Stimulated activated CD8-positive, alpha-beta memory T cell treated with anti-CD3 and anti-CD28 coated beads, Interleukin-7, amount 100 ng/mL, for 48 hours (primary cell): ENCODE data around the gene RPL22.
A peak's percentile ranks its signal among the peaks of the same experiment; 100 is the strongest.

ENCODE experiments used
- DNase-seq, 2 donors: peaks; one replicate each; pipeline ENCODE4 v3.0.0-alpha.2; 2020; ENCODE audit warnings: low read depth in 1 of 2; ENCODE audit errors: extremely low read depth in 1 of 2

RPL22 gene

GRCh38 chr1:6199298-6200187, at the start of gene RPL22:
Gene RPL22, minus strand, starts transcription at chr1:6199595. Its CDS starts 22 bp downstream, at chr1:6199573.
- peak; percentile 90 to 99 for DNase-seq

- no peak for DNase-seq
Measured at GRCh38 chr1:6248161-6248776, 48.9 kb upstream of the RPL22 start.

GRCh38 chr1:6247651-6248050, 48.3 kb upstream of the RPL22 start:
- no peak for DNase-seq

DNA sequence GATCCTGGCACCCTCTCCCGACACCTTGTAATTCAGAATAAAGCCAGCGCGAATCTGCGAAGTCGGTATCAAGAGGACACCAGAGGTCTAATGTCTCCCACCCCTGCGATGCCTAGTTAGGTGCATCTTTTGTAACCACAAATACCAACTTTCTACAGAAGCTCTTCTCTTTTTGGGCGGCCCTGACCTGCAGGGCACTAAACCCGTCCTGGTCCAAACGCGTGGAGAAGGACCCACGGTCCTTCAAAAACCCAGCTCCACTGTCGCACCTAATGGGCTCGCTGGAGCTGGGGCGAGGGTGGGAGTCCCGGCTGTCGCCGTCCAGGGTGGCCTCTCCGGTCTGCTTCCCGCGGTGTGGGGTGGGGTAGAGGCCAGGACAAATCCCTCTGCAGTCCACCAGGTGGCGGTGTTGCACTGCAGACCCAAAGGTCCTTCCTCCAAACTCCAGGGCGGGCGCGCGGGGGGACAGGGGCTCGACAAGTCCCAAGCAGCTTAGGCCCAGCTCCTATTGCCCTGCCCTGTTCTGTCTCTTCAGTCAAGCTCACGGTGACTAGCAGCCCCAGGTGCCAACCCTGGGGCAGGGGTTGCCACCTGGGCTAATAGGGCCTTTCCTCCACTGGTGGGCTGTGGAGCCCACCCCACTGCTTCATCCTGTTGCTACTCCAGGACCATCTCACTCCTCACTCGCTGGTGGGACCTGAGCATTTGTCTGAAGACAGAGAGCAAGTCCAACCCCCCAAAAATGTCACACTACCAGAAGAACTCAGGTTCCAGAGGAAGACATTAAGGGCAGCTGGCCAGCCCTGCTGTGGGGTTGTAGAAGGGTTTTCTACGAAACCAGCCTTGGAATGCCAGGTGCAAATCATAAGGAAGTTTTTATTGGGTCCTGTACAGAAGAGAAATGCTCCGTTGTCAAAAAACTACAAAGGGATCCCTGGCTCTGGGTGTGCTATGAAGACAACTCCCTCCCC, 47.4 kb upstream of the RPL22 start:
- peak; percentile 63 to 64 for DNase-seq

DNA sequence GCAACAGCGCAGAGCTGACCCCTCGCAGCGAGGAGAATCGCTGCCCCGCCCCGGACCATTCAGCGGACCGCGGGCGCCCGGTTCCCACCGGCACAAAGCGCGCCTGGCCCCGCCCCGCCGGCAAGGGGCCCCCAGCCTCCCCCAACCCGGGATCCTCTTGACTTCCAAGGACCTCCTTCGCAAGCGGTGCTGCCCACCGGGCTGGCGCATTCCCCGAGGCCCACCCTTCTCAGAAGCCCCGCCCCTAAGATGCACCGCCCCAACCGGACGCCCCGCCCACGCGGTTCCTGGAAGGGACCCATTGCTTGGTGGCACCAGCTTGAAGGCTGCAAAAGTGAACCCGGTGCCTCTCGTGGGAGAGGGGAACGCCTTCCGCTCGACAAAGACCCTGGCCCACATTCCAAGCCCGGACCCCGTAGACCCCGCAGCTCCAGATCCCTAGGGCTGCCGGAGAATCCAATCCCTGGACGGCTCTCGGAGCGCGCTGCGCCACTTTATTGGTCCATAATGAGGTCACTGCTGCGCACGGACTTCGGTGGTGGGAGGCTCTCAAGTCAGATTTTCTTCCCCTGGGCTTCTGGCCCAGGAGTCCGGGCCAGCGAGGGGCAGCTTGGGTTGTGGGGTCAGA, 46.6 kb upstream of the RPL22 start:
- peak in 1 of 2 donors; percentile 51 for DNase-seq

GRCh38 chr1:6245086-6245868, 45.9 kb upstream of the RPL22 start:
- DNase-seq, result peak; percentile 51 to 62

GRCh38 chr1:6244401-6245049, 45.1 kb upstream of the RPL22 start:
- DNase-seq, result no peak

DNA sequence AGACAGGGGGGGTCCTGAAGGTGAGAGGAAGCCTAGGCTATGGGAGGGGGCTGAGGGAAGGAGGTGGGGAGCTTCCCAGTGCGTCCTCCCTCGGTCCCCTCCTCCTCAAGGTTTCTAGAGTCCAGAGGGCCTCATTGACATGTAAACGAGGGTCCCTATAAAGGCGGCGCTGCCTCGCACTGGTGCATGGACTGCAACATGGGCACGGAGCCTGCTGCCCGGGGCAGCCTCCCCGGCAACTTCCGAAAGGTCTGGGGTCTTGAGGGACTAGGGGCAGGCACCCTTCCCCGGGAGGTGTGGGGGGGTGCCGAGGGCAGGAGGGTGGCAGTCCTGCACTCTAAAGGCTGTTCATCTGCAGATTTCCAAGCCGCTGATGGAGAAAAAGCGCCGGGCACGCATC, 44.6 kb upstream of the RPL22 start, which contains the start of gene HES3:
TSS of gene HES3 (plus strand) at position 187 of the 400 bp plus-strand sequence. CDS start at position 374, 187 bp downstream.
- no peak for DNase-seq

GRCh38 chr1:6243053-6243834, 43.8 kb upstream of the RPL22 start:
- DNase-seq, result no peak

DNA sequence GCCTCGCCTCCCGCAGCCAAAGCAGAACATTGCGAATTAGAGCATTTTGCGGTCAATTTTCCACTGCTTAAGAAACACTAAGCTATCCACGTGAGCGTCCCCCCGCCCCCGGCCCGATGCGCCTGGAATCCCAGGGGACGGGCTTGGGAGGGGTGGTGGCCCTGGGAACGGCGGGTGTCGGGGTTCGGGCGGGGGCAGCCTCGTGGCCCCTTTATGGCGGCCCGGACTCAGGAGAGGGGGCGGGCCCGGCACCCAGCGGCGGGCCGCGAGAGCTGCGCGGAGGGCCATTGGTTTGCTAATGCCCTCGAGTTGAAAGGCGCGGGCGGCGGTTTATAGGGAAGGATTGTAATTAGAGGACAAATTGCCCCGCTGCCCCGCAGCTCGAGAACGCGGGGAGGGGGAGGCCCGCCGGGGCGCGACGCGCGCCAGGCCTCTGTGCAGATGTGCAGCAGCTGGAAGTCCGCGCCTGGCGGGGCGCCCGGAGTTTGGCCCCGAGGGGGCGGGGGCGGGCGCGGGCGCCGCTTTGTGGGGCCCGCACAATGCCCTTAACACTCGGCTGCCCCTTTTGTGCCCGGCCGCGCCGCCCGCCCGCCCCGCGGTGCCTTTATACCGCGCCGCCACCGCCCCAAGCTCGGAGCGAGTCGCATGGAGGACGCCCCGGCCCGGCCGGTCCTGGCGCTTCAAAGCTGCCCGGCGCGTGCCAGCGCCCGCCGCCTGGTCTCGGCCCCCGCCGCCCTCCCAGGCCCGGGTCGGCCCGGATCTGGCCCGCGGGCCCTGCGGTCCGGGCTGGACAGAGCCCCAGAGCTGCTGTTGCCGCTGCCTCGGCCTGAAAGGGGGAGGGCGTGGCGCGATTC, 42.7 kb upstream of the RPL22 start:
- DNase-seq, result no peak

DNA sequence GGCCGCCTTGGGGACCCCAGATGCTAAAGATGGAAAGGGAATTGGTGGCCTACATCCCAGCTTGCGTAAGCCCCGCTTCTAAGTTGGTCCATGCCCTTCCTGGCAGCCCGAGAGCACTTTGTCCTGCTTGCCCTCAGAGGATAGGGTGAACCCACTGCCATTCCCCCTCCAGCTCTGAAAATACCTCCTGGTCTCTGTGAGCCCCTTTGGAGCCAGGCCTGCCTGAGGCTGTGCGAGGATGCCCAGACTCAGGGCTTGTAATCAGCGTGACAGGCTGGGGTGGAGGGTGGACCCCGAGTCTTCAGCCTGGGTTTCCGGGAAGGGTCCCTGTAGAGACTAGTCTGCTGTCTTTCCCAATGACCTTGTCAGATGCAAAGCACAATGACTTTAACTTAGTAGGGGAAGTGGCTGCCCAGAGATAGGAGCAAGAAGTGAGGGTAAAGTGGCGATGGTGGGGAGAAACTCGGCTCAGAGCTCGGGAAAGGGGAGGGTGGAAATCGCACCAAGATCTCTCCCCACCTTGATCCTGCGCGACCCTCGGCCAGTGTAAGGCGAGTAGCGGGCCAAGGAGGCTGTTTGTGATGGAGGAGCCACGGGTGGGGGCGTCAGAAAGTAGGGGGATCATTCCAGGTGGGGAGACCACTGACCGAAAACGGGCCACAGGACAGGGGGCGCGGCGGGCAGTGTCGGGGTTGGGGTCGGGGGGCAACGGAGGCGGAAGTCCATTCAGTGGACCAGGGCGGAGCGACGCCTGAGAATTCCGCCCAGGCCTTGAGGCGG, 41.9 kb upstream of the RPL22 start:
- no peak for DNase-seq

GRCh38 chr1:6239950-6240768, 40.8 kb upstream of the RPL22 start:
- DNase-seq, result no peak

GRCh38 chr1:6239213-6239752, 39.9 kb upstream of the RPL22 start:
- DNase-seq, result no peak

DNA sequence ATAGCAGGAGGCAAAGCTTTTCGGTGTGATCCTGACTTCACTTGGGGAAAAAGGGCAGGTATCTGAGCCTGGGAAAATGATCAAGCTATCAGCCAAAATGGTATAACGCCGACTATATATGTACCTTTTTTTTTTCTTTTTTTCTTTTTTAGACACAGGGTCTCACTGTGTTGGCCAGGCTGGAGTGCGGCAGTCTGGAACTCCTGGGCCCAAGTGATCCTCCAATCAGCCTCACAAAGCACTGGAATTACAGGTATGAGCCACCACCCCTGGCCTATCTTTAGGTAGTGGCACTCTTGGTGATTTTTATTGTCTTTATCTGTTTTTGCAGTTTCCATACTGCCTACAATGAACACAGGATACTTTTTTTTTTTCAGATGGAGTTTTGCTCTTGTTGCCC, 37.7 kb upstream of the RPL22 start:
- DNase-seq, result no peak

- no peak for DNase-seq
Measured at GRCh38 chr1:6235296-6235677, 35.9 kb upstream of the RPL22 start.
